Tibial artery (tissue), 4 donors: ENCODE results near the gene MCHR1.

Experiments used
- DNase-seq, 2 donors: peaks; one replicate each; pipeline ENCODE4 v3.0.0-alpha.2; 2019
- H3K27ac ChIP-seq, 2 donors: fragments of 200-600 bp; sonication (generic) in 1 of 2; 1 replicate in 1 of 2; 2 replicates in 1 of 2; pipeline ENCODE4 v1.5.1; 2018 to 2019; ENCODE audit warnings: mild to moderate bottlenecking in 1 of 2
- H3K27me3 ChIP-seq, 2 donors: fragments of 200-600 bp; sonication (generic) in 1 of 2; one replicate each; pipeline versions ENCODE4 v1.5.1 to v1.6.0; 2016 to 2019
- H3K36me3 ChIP-seq, 3 donors: fragments of 200-600 bp; sonication (generic) in 2 of 3; one replicate each; pipeline ENCODE4 v1.5.1; 2016 to 2019; ENCODE audit warnings: mild to moderate bottlenecking in 2 of 3
- H3K4me1 ChIP-seq, 4 donors: fragments of 200-600 bp; sonication (generic) in 2 of 4; 1 replicate in 3 of 4; 2 replicates in 1 of 4; pipeline ENCODE4 v1.5.1; 2016 to 2019
- H3K4me3 ChIP-seq, 2 donors: fragments of 200-600 bp; sonication (generic) in 1 of 2; 1 replicate in 1 of 2; 2 replicates in 1 of 2; pipeline ENCODE4 v1.5.1; 2018 to 2019; ENCODE audit warnings: mild to moderate bottlenecking in 2 of 2
- H3K9me3 ChIP-seq, 3 donors: fragments of 200-600 bp; sonication (generic) in 1 of 3; one replicate each; pipeline ENCODE4 v1.5.1; 2016 to 2019
- CTCF ChIP-seq, 2 experiments: fragments of 200-600 bp in 1 of 2; fragments of 450-650 bp in 1 of 2; IDR thresholded peaks; one replicate each; pipeline ENCODE4 v1.5.1; 2017 to 2019; ENCODE audit warnings: antibody characterized with exemption in 2 of 2, mild to moderate bottlenecking in 1 of 2, moderate library complexity in 1 of 2
- intact Hi-C: fragments of 100-400 bp; cut with DNase I; formaldehyde crosslinking; loops from one replicate; pipeline ENCODE4 v1.15.0; 2023; ENCODE audit warnings: low total_unique reads

MCHR1 gene

GRCh38 chr22:40694411-40694810, 15.1 kb downstream of the MCHR1 start:
- no peaks in the 10 kb centered on the region for H3K36me3 ChIP-seq
- H3K4me1 ChIP-seq, result no peaks in the 10 kb centered on the region

GRCh38 chr22:40701274-40701673, 22.0 kb downstream of the MCHR1 start:
- TF ChIP-seq CTCF (IDR thresholded peaks at IDR 0.05), result no peak
- intact Hi-C loops, result no loop called here
- Histone ChIP-seq H3K9me3 (no peaks in the 10 kb centered on the region), H3K27ac (no peak overlapping the region), H3K4me3 (no peak overlapping the region), H3K36me3 (no peaks in the 10 kb centered on the region), H3K4me1 (no peaks in the 10 kb centered on the region), H3K27me3 (peaks cover 0 to 5% of the 10 kb centered on the region in 2 donors)
- no peak for DNase-seq

More at GRCh38 chr22:40694411-40694810, 15.1 kb downstream of the MCHR1 start:
- intact Hi-C loops, result no loop called here
- TF ChIP-seq CTCF (IDR thresholded peaks at IDR 0.05), result no peak
- H3K4me3 ChIP-seq, result no peak overlapping the region
- no peaks in the 10 kb centered on the region for H3K27me3 ChIP-seq
- no peaks in the 10 kb centered on the region for H3K9me3 ChIP-seq
- no peak overlapping the region for H3K27ac ChIP-seq
- no peak for DNase-seq

GRCh38 chr22:40703174-40703573, 23.9 kb downstream of the MCHR1 start:
- no peak overlapping the region for H3K4me3 ChIP-seq
- H3K36me3 ChIP-seq, result no peaks in the 10 kb centered on the region
- no peak for DNase-seq
- no peaks in the 10 kb centered on the region for H3K4me1 ChIP-seq
- no peak overlapping the region for H3K27ac ChIP-seq
- H3K27me3 ChIP-seq, result peaks cover 0 to 7% of the 10 kb centered on the region in 2 donors
- no peaks in the 10 kb centered on the region for H3K9me3 ChIP-seq
- intact Hi-C loops, result no loop called here
- TF ChIP-seq CTCF (IDR thresholded peaks at IDR 0.05), result no peak

- no peak for TF ChIP-seq CTCF (IDR thresholded peaks at IDR 0.05)
- no peak for DNase-seq
- intact Hi-C loops, result no loop called here
- no peaks in the 10 kb centered on the region for H3K36me3 ChIP-seq
- peaks cover 0 to 7% of the 10 kb centered on the region in 2 donors for H3K27me3 ChIP-seq
- no peak overlapping the region for H3K4me3 ChIP-seq
- H3K9me3 ChIP-seq, result no peaks in the 10 kb centered on the region
- H3K4me1 ChIP-seq, result no peaks in the 10 kb centered on the region
- no peak overlapping the region for H3K27ac ChIP-seq
Observed at GRCh38 chr22:40703736-40704135, 24.5 kb downstream of the MCHR1 start.

GRCh38 chr22:40705918-40706682, 26.8 kb downstream of the MCHR1 start:
- Histone ChIP-seq H3K9me3 (no peaks in the 10 kb centered on the region), H3K27ac (no peak overlapping the region), H3K4me3 (no peak overlapping the region), H3K4me1 (peaks cover 0 to 19% (median 3%) of the 10 kb centered on the region in 4 donors), H3K27me3 (peaks cover 0 to 7% of the 10 kb centered on the region in 2 donors), H3K36me3 (no peaks in the 10 kb centered on the region)
- DNase-seq, result no peak
- no peak for TF ChIP-seq CTCF (IDR thresholded peaks at IDR 0.05)
- intact Hi-C loops, result no loop called here
